Tongue (tissue), 2 donors: ENCODE measurements around the gene FBXO34. TPM values are rescaled to one million over a fixed set of nuclear protein-coding genes. Genes with fewer than 3 reads are reported as not detected.
"Not testable (repeated sequence)": the region's sequence is repeated elsewhere in the genome, so short reads cannot be mapped to it uniquely, and the experiment has no call there.

Experiments
- DNase-seq: peaks from one replicate; pipeline ENCODE4 v3.0.0-alpha.2; 2015
- total RNA-seq: library from RNA; depleted of rRNA; stranded (reverse); fragments of >200 nt; gene quantifications from one replicate; pipeline ENCODE4 v1.2.3, GENCODE V29; 2014

FBXO34 gene
- total RNA-seq, 1 donor from 2014 or later: 40.7 TPM

DNA sequence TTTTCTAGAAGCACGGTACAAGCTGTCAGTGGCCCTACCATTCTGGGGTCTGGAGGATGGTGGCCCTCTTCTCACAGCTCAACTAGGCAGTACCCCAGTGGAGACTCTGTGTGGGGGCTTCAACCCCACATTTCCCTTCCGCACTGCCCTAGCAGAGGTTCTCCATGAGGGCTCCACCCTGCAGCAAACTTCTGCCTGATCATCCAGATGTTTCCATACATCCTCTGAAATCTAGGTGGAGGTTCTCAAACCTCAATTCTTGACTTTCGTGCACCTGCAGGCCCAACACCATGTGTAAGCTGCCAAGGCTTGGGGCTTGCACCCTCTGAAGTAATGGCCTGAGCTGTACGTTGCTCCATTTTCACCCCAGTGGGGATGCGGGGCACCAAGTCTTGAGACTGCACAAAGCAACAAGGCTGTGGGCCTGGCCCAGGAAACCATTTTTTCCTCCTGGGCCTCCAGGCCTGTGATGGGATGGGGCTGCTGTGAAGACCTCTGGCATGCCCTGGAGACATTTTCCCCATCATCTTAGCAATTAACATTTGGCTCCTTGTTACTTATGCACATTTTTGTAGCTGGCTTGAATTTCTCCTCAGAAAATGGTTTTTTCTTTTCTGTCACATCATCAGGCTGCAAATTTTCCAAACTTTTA lies 41.3 kb downstream of the FBXO34 start:
- DNase-seq: not testable (repeated sequence)

DNA sequence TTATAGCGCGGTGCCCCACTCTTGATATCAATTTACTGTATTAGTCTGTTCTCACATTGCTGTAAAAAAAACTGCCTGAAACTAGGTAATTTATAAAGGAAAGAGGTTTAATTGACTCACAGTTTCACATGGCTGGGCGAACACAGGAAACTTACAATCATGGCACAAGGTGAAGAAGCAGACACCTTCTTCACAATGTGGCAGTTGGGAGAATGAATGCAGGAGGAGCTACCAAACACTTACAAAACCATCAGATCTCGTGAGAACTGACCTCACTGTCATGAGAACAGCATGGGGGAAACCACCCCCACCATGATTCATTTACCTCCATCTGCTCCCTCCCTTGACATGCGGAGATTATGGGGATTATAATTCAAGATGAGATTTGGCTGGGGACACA lies 42.3 kb downstream of the FBXO34 start:
- no peak for DNase-seq

DNA sequence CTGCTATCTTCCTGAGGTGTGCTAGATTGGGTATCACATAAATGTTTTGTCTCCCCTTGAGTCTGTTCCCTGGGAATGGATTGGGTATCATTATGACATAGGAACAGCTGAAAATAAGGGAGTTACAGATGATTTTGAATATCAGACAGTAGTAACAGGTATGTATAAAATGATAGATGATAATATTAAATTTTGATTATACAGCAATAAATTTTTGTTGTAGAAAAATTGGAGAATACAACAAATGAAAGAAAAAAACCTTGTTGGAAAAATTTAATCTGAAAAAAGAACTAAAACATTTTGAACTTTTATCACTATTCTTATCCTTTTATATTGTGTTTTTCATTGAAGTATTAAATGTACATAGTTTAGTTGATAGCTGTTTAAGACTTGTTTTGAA lies 43.2 kb downstream of the FBXO34 start:
- no peak for DNase-seq

DNA sequence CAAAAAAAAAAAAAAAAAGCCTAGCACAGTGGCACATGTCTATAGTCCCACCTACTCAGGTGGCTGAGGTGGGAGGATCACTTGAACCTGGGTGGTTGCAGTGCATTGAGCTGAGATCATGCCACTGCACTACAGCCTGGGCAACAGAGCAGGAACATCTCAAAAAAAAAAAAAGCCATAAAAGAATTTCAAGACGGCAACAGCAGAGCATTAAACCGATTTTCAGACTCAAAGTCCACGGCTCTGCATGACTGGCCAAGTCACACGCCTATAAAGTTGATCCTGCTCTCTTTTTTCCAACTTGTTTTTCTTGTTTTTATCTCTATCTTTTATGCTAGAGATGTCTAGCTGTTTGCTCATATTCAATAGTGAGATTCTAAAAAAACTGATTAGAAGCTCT lies 45.3 kb downstream of the FBXO34 start:
- DNase-seq: no peak

DNA sequence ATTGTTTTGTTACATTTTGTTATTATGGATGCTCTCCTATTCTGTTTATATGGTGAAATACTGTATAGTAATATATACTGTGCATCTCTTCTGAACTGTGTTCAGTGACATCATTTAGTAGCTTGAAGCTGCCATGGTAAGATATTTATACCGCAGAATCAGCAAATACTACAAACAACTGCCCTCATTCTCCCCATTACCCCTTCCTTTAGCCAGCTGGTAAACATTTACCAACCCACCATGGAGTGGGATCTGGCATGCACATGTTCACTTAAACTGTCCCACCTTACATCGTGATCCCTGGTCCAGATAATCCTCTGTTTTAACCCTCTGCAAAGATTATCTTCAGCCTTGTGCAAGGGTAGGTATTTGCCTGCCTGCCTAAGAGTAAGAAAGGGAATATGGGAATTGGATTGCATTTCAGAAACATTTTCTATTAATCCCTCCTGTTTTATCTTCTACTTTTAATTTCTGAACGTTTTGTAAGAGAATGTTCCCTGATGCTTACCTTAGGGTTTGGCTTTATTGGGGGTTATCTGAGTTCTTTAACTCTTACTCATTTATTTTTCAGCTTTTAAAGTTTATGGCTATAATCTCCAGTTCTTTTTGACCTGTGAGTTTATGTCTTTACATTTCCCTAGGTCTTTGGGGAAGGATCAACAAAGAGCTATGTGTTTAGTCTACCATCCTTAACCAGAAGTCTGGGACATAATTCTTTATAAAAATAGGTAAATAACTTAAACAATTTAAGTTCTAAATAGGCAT lies 46.5 kb downstream of the FBXO34 start:
- no peak for DNase-seq

DNA sequence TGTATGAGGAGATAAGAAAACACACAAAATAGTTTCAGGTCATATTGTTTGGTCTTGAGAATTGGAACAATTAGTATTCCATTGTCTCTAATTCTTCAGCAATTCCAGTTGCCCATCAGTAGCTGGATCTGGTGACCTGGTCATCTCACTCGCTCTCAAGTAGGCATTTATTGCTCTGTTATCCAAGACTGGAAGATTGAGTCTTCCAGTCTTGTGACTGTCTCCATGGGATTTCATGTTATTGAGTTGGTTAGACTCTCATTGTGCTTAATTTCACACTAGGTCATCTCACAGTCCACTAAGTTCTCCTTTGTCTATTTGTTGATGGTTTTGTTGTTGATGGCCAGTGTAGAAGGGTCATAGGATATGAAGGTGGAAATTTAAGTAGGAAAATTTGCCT lies 47.5 kb downstream of the FBXO34 start:
- no peak for DNase-seq

DNA sequence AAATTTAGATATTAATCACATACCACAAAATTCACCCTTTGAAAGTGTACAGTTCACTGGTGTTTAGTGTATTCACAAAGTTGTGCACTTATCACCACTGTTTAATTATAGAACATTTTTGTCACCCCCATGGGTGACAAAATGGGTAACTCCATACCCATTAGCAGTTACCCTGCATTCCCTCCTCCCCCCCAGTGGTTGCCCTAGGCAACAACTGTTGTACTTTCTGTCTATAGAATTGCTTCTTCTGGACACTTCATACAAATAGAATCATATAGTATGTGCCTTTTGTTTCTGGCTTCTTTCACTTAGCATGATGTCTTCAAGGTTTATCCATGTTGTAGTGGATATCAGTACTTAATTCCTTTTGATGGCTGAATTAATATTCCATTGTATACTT lies 52.7 kb downstream of the FBXO34 start:
- DNase-seq: no peak

GRCh38 chr14:55324812-55325211 lies 53.6 kb downstream of the FBXO34 start:
- no peak for DNase-seq

DNA sequence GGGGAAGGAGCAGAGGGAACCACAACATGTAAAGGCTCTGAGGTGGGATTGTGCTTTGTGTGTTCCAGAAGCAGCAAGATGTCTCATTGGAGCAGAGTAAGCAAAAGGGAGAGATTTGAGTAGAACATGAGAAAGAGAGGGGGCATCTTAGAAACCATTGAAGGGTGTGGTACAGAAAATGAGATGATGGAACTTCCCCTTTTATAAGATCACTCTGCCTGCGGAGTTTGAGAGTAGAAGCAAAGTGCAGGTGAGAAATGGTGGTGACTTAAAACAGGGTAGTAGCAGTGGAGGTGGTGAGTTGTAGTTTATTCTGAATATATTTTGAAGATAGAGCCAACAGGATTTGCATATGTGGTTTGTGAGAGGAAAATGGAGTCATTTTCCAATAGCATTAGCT lies 56.0 kb downstream of the FBXO34 start:
- no peak for DNase-seq

DNA sequence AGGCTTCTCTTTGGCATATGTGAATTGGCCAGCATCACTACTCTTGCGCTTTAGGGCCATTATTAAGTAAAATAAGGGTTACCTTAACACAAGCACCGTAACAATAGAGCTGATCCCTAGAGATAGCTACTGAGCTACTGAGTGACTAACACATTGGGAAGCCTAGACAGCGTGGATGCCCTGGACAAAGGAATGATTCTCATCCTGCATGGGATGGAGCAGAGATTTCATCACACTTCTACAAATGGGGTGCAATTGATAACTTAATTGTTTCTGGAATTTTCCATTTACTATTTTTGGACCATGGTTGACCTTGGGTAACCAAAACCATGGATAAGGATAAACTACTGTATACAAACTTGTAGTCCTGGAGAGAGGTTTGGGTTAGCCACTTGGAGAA lies 57.1 kb downstream of the FBXO34 start:
- DNase-seq: no peak

DNA sequence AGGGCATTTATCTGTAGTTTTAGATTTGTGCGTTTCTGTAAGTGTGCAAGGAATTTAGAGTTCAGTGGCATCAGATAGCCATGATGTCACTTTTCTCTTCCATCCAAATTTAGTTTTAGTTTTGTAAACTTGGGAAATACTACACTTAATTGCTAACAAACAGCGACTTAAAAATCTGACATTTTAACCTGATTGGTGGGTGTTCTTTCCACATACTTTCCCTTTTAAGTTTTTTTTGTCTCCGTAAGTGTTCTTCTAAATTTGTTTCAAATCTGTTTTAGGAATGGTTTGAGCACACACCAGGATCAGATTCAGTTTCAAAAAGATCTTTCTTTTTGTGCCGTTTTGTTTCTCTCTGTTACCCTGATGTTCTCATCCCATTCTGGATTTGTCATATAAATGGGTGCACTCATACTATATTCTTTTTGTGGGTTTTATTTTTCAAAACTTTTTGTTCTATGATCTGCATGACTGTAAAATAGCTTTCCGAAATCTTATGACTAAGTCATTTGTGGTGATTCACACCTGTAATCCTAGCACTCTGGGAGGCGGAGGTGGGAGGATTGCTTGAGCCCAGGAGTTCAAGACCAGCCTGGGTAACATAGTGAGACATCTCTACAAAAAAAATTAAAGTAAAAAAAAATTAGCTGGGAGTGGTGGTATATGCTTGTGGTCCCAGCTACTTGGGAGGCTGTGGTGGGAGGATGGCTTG lies 58.9 kb downstream of the FBXO34 start:
- DNase-seq: no peak

- no peak for DNase-seq
These were observed 61.7 kb downstream of the FBXO34 start for GRCh38 chr14:55332654-55333570.

GRCh38 chr14:55333711-55334485 lies 62.7 kb downstream of the FBXO34 start:
- no peak for DNase-seq

DNA sequence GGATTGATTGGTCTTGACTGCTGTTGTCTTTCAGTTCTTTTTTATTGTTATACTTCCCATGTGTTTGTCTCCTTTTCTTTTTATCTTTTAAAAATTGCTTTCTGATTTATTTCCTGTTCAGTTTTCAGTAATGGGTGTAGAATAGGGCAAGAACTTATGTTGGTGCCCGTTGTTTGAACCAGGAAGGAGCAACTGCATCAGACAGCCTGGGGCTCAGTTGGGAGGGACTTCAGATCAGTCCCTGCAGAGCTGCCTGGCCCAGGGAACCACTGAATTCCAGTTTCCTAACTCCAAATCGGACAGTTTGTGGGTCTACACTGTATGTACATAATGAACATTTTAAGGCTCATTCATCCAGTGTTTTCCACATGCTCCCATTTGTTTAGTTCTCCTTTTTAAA lies 64.9 kb downstream of the FBXO34 start:
- DNase-seq: peak; percentile 29

GRCh38 chr14:55336691-55337090 lies 65.5 kb downstream of the FBXO34 start:
- DNase-seq: no peak

GRCh38 chr14:55339770-55340169 lies 68.5 kb downstream of the FBXO34 start:
- DNase-seq: no peak

- no peak for DNase-seq
These were observed 69.3 kb downstream of the FBXO34 start for GRCh38 chr14:55340482-55340881.

DNA sequence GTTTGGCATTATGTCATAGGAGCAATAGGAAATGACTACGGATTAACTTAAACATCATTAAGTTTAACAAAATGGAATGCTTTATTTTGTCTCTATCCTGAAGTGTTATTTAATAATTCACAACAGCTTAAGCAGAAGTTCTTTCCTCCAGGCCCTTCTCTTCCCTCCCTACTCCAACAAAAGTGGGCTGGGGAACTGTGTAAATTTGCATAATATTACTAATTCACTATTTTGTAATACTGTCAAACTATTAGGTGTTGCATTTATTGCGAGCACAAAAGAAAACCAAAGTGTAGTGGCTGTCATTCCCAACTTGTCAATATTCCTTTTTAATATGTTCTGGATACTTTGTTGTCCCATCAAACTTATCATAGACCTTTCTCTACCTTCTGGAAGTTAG lies 70.6 kb downstream of the FBXO34 start:
- DNase-seq: no peak

- not testable (repeated sequence) for DNase-seq
These were observed 73.5 kb downstream of the FBXO34 start for GRCh38 chr14:55344582-55345163.

DNA sequence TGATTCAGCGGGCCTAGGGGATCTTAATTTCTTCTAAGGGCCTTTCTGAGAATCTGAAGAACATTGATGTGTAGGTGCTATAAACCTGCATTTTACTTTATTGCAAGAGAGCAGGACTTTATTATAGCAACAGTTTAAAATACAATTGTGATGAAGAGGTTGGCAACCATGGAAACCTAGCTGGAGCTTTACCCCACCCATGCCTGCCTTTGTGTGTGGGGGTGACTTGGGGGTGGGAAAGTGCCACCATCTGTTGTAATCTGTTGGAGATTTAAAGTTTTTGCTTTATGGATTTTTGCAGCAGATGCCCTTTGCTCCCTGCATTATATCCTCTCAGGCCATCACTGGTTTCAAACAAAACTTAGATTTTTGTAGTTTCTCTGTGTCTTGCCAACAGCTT lies 75.8 kb downstream of the FBXO34 start:
- DNase-seq: no peak

GRCh38 chr14:55347748-55348147 lies 76.5 kb downstream of the FBXO34 start:
- DNase-seq: no peak
